HepG2 (cell line): ENCODE data around the gene GTF3A. TPM values are rescaled to one million over a fixed set of nuclear protein-coding genes. Genes with fewer than 3 reads are reported as not detected.

Source experiments
- ESRRA ChIP-seq: sonication (generic); formaldehyde crosslinking; IDR thresholded peaks from 2 replicates; pipeline ENCODE4 v1.5.1; 2020; ENCODE audit warnings: mild to moderate bottlenecking, low read depth, missing genetic modification reagents
- GATAD2A ChIP-seq: IDR thresholded peaks from 2 replicates; pipeline ENCODE4 v1.6.1; 2016
- IKZF4 ChIP-seq: sonication (generic); formaldehyde crosslinking; IDR thresholded peaks from 2 replicates; pipeline ENCODE4 v1.5.1; 2020; ENCODE audit warnings: borderline replicate concordance, mild to moderate bottlenecking, low read depth, missing genetic modification reagents; ENCODE audit errors: not compliant biosample characterization
- KLF6 ChIP-seq: IDR thresholded peaks from 2 replicates; pipeline ENCODE4 v1.8.0; 2016; ENCODE audit warnings: missing biosample characterization, missing genetic modification reagents
- MAFK ChIP-seq, 2 experiments: IDR thresholded peaks in 1 of 2; conservative IDR thresholded peaks in 1 of 2; 2 replicates each; pipeline ENCODE4 v1.6.1; 2011; ENCODE audit warnings: improper control_type of control experiment in 2 of 2, low read length in 2 of 2
- ONECUT2 ChIP-seq: sonication (generic); formaldehyde crosslinking; IDR thresholded peaks from 2 replicates; pipeline ENCODE4 v1.4.0; 2020; ENCODE audit warnings: missing genetic modification reagents
- RAD51 ChIP-seq: fragments of 450-650 bp; IDR thresholded peaks from 2 replicates; pipeline ENCODE4 v1.6.1; 2016; ENCODE audit warnings: borderline replicate concordance
- RARG ChIP-seq: sonication (generic); formaldehyde crosslinking; IDR thresholded peaks from 2 replicates; pipeline ENCODE4 v1.4.0; 2020; ENCODE audit warnings: low read depth, mild to moderate bottlenecking, missing genetic modification reagents
- RFX5 ChIP-seq: IDR thresholded peaks from 2 replicates; pipeline ENCODE4 v1.6.1; 2011; ENCODE audit warnings: low read depth, low read length, improper control_type of control experiment
- TARDBP ChIP-seq: sonication (generic); formaldehyde crosslinking; IDR thresholded peaks from 2 replicates; pipeline ENCODE4 v1.8.0; 2022; ENCODE audit warnings: mild to moderate bottlenecking, missing genetic modification reagents
- TP53 ChIP-seq: sonication (generic); formaldehyde crosslinking; conservative IDR thresholded peaks from 2 replicates; pipeline ENCODE4 v1.4.0; 2020; ENCODE audit warnings: missing genetic modification reagents
- ZMYM4 ChIP-seq: sonication (generic); formaldehyde crosslinking; IDR thresholded peaks from 2 replicates; pipeline ENCODE4 v1.8.1; 2023; ENCODE audit warnings: mild to moderate bottlenecking, missing genetic modification reagents
- ZNF232 ChIP-seq: sonication (generic); formaldehyde crosslinking; IDR thresholded peaks from 2 replicates; pipeline ENCODE4 v1.4.0; 2020; ENCODE audit warnings: missing genetic modification reagents, borderline replicate concordance
- ZNF251 ChIP-seq: sonication (generic); formaldehyde crosslinking; IDR thresholded peaks from 2 replicates; pipeline ENCODE4 v1.9.0; 2021; ENCODE audit warnings: mild to moderate bottlenecking, missing genetic modification reagents
- ZNF460 ChIP-seq: sonication (generic); formaldehyde crosslinking; IDR thresholded peaks from 2 replicates; pipeline ENCODE4 v1.5.1; 2020; ENCODE audit warnings: missing genetic modification reagents, mild to moderate bottlenecking, borderline replicate concordance
- ZNF557 ChIP-seq: sonication (generic); formaldehyde crosslinking; IDR thresholded peaks from 2 replicates; pipeline ENCODE4 v1.4.0; 2020; ENCODE audit warnings: missing genetic modification reagents
- ZNF780A ChIP-seq: sonication (generic); formaldehyde crosslinking; IDR thresholded peaks from 2 replicates; pipeline ENCODE4 v1.8.0; 2022; ENCODE audit warnings: mild to moderate bottlenecking, missing genetic modification reagents, moderate library complexity
- ZSCAN29 ChIP-seq: sonication (generic); formaldehyde crosslinking; conservative IDR thresholded peaks from 2 replicates; pipeline ENCODE4 v1.4.0; 2020; ENCODE audit warnings: mild to moderate bottlenecking, missing genetic modification reagents
- polyA plus RNA-seq, 8 experiments: library from polyadenylated mRNA; depleted of rRNA in 3 of 8; stranded (reverse) in 7 of 8; unstranded in 1 of 8; fragments of >200 nt; fragmentation: Illumina TruSeq in 4 of 8; extraction: Trizol in 4 of 8; gene quantifications; 2 replicates each; pipeline versions ENCODE4 v1.2.1 to v1.2.3, GENCODE V29; 2011 to 2016; ENCODE audit warnings: low read depth in 4 of 8, missing spikeins in 1 of 8, mixed read lengths in 1 of 8; ENCODE audit not compliant: insufficient read depth in 1 of 8
- total RNA-seq, 5 experiments: library from RNA; depleted of rRNA; stranded (reverse); fragments of >200 nt; fragmentation: Illumina TruSeq; extraction: Trizol; gene quantifications; 2 replicates each; pipeline ENCODE4 v1.2.3, GENCODE V29; 2016; ENCODE audit warnings: low read depth in 1 of 5
- TF ChIP-seq, protein P1 (sequence below): sonication (generic); formaldehyde crosslinking; IDR thresholded peaks from 2 replicates; pipeline ENCODE4 v1.9.0; 2022; ENCODE audit warnings: missing genetic modification reagents, mild to moderate bottlenecking, borderline replicate concordance
- TF ChIP-seq, protein P2 (sequence below): sonication (generic); formaldehyde crosslinking; IDR thresholded peaks from 2 replicates; pipeline ENCODE4 v1.4.0; 2020; ENCODE audit warnings: missing genetic modification reagents, borderline replicate concordance
- TF ChIP-seq, protein P3 (sequence below): sonication (generic); formaldehyde crosslinking; IDR thresholded peaks from 2 replicates; pipeline ENCODE4 v1.9.0; 2022; ENCODE audit warnings: low read depth, missing genetic modification reagents
- TF ChIP-seq, protein P4 (sequence below): IDR thresholded peaks from 2 replicates; pipeline ENCODE4 v1.6.1; 2016; ENCODE audit warnings: low read depth

GTF3A gene
- total and polyA plus RNA-seq, 2 of the 13 experiments (the other 11 are each of a cell fraction or from before 2014, with no cell fraction given), result 42.1 to 176 TPM

DNA sequence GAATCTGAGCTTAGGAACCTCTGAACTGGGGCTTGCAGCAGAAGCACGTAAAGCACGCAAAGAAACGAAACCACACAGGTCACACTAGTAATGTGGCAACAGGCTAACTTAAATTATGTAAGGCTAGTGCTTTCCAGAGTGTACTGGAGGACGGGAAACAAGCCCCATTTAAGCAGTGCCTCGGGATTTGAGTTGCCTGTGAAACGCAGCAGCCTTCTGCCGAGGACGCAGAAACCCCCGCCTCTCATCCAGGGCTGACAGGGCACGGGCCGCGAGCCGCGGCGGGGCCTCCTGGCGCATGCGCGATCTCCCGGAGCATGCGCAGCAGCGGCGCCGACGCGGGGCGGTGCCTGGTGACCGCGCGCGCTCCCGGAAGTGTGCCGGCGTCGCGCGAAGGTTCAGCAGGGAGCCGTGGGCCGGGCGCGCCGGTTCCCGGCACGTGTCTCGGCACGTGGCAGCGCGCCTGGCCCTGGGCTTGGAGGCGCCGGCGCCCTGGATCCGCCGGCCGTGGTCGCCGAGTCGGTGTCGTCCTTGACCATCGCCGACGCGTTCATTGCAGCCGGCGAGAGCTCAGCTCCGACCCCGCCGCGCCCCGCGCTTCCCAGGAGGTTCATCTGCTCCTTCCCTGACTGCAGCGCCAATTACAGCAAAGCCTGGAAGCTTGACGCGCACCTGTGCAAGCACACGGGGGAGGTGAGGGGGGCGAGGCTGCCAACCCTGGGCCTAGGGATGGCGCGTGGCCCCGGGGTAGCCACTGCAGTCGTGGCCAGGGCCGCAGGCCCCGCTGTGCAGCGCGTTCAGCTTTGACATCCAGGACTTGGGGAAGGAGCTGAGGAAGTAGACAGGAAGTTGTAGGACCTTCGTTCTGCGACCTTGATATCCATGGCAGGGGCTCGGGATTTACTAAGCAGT, at the start of gene GTF3A (continued):
- no peak for TF ChIP-seq ZNF251 (CRISPR knock-in tag)
- TF ChIP-seq MAFK (conservative IDR thresholded peaks at IDR 0.05 in 1 of 2, IDR thresholded peaks at IDR 0.05 in 1 of 2; ENCODE audit: low read length in 2 of 2), result no peak
- TF ChIP-seq, protein P1, sequence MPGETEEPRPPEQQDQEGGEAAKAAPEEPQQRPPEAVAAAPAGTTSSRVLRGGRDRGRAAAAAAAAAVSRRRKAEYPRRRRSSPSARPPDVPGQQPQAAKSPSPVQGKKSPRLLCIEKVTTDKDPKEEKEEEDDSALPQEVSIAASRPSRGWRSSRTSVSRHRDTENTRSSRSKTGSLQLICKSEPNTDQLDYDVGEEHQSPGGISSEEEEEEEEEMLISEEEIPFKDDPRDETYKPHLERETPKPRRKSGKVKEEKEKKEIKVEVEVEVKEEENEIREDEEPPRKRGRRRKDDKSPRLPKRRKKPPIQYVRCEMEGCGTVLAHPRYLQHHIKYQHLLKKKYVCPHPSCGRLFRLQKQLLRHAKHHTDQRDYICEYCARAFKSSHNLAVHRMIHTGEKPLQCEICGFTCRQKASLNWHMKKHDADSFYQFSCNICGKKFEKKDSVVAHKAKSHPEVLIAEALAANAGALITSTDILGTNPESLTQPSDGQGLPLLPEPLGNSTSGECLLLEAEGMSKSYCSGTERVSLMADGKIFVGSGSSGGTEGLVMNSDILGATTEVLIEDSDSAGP (CRISPR knock-in tag), result peak; percentile 34
- TF ChIP-seq ZNF557, result peak; percentile 76
- TF ChIP-seq ZNF232, result no peak
- no peak for TF ChIP-seq RAD51
- TF ChIP-seq, protein P2, sequence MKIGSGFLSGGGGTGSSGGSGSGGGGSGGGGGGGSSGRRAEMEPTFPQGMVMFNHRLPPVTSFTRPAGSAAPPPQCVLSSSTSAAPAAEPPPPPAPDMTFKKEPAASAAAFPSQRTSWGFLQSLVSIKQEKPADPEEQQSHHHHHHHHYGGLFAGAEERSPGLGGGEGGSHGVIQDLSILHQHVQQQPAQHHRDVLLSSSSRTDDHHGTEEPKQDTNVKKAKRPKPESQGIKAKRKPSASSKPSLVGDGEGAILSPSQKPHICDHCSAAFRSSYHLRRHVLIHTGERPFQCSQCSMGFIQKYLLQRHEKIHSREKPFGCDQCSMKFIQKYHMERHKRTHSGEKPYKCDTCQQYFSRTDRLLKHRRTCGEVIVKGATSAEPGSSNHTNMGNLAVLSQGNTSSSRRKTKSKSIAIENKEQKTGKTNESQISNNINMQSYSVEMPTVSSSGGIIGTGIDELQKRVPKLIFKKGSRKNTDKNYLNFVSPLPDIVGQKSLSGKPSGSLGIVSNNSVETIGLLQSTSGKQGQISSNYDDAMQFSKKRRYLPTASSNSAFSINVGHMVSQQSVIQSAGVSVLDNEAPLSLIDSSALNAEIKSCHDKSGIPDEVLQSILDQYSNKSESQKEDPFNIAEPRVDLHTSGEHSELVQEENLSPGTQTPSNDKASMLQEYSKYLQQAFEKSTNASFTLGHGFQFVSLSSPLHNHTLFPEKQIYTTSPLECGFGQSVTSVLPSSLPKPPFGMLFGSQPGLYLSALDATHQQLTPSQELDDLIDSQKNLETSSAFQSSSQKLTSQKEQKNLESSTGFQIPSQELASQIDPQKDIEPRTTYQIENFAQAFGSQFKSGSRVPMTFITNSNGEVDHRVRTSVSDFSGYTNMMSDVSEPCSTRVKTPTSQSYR (CRISPR knock-in tag), result peak; percentile 18; the same call in 1 of the 2 replicates
- TF ChIP-seq ZNF460 (CRISPR knock-in tag), result no peak
- TF ChIP-seq ZMYM4 (CRISPR knock-in tag), result peak; percentile 83
- 0 out of 2 replicates have a peak, but pooled peaks have one; percentile 22 for TF ChIP-seq ONECUT2 (CRISPR knock-in tag)
- peak; percentile 74 for TF ChIP-seq ESRRA (CRISPR knock-in tag)
- no peak for TF ChIP-seq TP53 (CRISPR knock-in tag)
- TF ChIP-seq, protein P3, sequence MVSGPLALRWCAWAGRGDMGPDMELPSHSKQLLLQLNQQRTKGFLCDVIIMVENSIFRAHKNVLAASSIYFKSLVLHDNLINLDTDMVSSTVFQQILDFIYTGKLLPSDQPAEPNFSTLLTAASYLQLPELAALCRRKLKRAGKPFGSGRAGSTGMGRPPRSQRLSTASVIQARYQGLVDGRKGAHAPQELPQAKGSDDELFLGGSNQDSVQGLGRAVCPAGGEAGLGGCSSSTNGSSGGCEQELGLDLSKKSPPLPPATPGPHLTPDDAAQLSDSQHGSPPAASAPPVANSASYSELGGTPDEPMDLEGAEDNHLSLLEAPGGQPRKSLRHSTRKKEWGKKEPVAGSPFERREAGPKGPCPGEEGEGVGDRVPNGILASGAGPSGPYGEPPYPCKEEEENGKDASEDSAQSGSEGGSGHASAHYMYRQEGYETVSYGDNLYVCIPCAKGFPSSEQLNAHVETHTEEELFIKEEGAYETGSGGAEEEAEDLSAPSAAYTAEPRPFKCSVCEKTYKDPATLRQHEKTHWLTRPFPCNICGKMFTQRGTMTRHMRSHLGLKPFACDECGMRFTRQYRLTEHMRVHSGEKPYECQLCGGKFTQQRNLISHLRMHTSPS, result no peak
- peak; percentile 29; the same call in 1 of the 2 replicates for TF ChIP-seq GATAD2A (CRISPR knock-in tag)
- TF ChIP-seq ZNF780A, result peak; percentile 64; the same call in 1 of the 2 replicates
- no peak for TF ChIP-seq RARG
- peak; percentile 99 for TF ChIP-seq IKZF4
- TF ChIP-seq ZSCAN29 (CRISPR knock-in tag), result no peak
- TF ChIP-seq KLF6, result peak; percentile 95
- TF ChIP-seq TARDBP, result peak; percentile 4; the same call in 1 of the 2 replicates
- no peak for TF ChIP-seq RFX5
- TF ChIP-seq, protein P4, sequence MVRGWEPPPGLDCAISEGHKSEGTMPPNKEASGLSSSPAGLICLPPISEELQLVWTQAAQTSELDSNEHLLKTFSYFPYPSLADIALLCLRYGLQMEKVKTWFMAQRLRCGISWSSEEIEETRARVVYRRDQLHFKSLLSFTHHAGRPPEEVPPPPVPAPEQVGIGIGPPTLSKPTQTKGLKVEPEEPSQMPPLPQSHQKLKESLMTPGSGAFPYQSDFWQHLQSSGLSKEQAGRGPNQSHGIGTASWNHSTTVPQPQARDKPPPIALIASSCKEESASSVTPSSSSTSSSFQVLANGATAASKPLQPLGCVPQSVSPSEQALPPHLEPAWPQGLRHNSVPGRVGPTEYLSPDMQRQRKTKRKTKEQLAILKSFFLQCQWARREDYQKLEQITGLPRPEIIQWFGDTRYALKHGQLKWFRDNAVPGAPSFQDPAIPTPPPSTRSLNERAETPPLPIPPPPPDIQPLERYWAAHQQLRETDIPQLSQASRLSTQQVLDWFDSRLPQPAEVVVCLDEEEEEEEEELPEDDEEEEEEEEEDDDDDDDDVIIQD (CRISPR knock-in tag), result no peak
